ENCODE data around the gene TSC1. TPM values are rescaled to one million over a fixed set of nuclear protein-coding genes. Genes with fewer than 3 reads are reported as not detected.

The TSC1 gene
- total and polyA plus RNA-seq, 2 experiments from 2014 or later, result 23.7 to 48.0 TPM

GRCh38 chr9:132898051-132898450 lies 46.4 kb downstream of the TSC1 start:
- Mint-ChIP-seq H3K36me3 (ENCODE audit: low read depth) (peaks cover 39% of the 10 kb centered on the region), H3K27ac (no peak overlapping the region), H3K4me1 (peaks cover 6% of the 10 kb centered on the region; the same call in 2 of the 3 replicates), H3K27me3 (ENCODE audit: insufficient read depth, low read depth, poor library complexity) (peaks cover 8% of the 10 kb centered on the region), H3K4me3 (no peak overlapping the region), H3K9me3 (no peaks in the 10 kb centered on the region)
- ATAC-seq, result no peak
- Histone ChIP-seq H3K79me2 (replicated peaks; ENCODE audit: insufficient read depth) (no peaks in the 10 kb centered on the region), H3K4me2 (no peak overlapping the region), H3K27me3 (ENCODE audit: insufficient read depth) (no peaks in the 10 kb centered on the region), H4K20me1 (replicated peaks; ENCODE audit: insufficient read depth) (0 out of 2 replicates have a peak, but pooled peaks cover 11% of the 10 kb centered on the region), H3K9me2 (ENCODE audit: insufficient read depth) (no peaks in the 10 kb centered on the region), H2AFZ (no peak overlapping the region), H3F3A (replicated peaks; ENCODE audit: low read depth) (no peaks in the 10 kb centered on the region), H3K27ac (ENCODE audit: low read depth) (no peak overlapping the region), H3K36me3 (ENCODE audit: insufficient read depth) (peaks cover 23% of the 10 kb centered on the region), H3K4me1 (ENCODE audit: insufficient read depth) (peaks cover 10% of the 10 kb centered on the region; the same call in 1 of the 2 replicates), H3K4me3 (no peak overlapping the region)
- TF ChIP-seq ZNF331 (CRISPR knock-in tag; IDR thresholded peaks at IDR 0.05; ENCODE audit: low read depth), result no peak
- TF ChIP-seq ZNF114 (CRISPR knock-in tag; IDR thresholded peaks at IDR 0.05), result no peak
- TF ChIP-seq REST (IDR thresholded peaks at IDR 0.05; ENCODE audit: unreplicated experiment), result no peak
- TF ChIP-seq ZNF462 (CRISPR knock-in tag; IDR thresholded peaks at IDR 0.05), result no peak
- TF ChIP-seq NANOG (IDR thresholded peaks at IDR 0.05; ENCODE audit: borderline replicate concordance), result no peak
- TF ChIP-seq STAT1 (IDR thresholded peaks at IDR 0.05; ENCODE audit: unreplicated experiment), result no peak
- TF ChIP-seq EZH2 (IDR thresholded peaks at IDR 0.05; ENCODE audit: low read depth, unreplicated experiment), result no peak
- TF ChIP-seq CTCF (conservative IDR thresholded peaks at IDR 0.05; ENCODE audit: low read depth in 2 of 2), result no peak
- TF ChIP-seq ETS1 (IDR thresholded peaks at IDR 0.05), result no peak
- TF ChIP-seq POLR2AphosphoS5 (IDR thresholded peaks at IDR 0.05; ENCODE audit: low read depth), result no peak
- TF ChIP-seq EZH2phosphoT487 (IDR thresholded peaks at IDR 0.05; ENCODE audit: unreplicated experiment), result no peak
- TF ChIP-seq JUNB (IDR thresholded peaks at IDR 0.05; ENCODE audit: unreplicated experiment), result no peak
- TF ChIP-seq CREB1 (CRISPR knock-in tag; IDR thresholded peaks at IDR 0.05; ENCODE audit: low read depth), result no peak
- no peak for DNase-seq (ENCODE audit: low spot score)

Data from GM23338 (cell line).